K562 (cell line): ENCODE measurements around the gene ZNF385C. TPM values are rescaled to one million over a fixed set of nuclear protein-coding genes. Genes with fewer than 3 reads are reported as not detected.

Experiments used
- ATAC-seq: fragments of 200-7000 bp; cut with Tn5 transposase; 3 replicates; pipeline ENCODE4 v1.9.1; 2020; ENCODE audit warnings: moderate library complexity
- BruUV-seq: library from RNA; stranded (reverse); fragments of 400-500 nt; replicated peaks from 2 replicates; lab custom pipeline; 2021; lab: Mats Ljungman, UMichigan
- CTCF ChIA-PET: fragments of 300-600 bp; formaldehyde crosslinking; extraction: SDS; loops from one replicate; lab custom pipeline; 2021; ENCODE audit warnings: low intra/inter-chr PET ratio; lab: Yijun Ruan, JAX
- POLR2A ChIA-PET: fragments of 300-600, 350-650 bp; sonication (Branson Sonifier 250); formaldehyde crosslinking; extraction: SDS; loops from one replicate; lab custom pipeline; 2021; ENCODE audit warnings: antibody characterized with exemption, inconsistent platforms; lab: Yijun Ruan, JAX
- DNase-seq, 4 experiments: peaks; one replicate each; pipeline versions ENCODE4 v3.0.0 to v3.0.0-alpha.2; 2011 to 2018; ENCODE audit warnings: low spot score in 3 of 4, mixed read lengths in 3 of 4; ENCODE audit errors: extremely low read depth in 1 of 4
- FAIRE-seq: peaks from 2 replicates; lab custom pipeline; 2011; peaks lifted over from hg19 to GRCh38; lab: Jason Lieb, UNC
- H2AFZ ChIP-seq: 2 replicates; pipeline ENCODE4 v1.6.0; 2011; ENCODE audit warnings: low read depth, low read length, control low read depth, inconsistent platforms
- H3K27ac ChIP-seq: fragments of 200-600 bp; 3 replicates; pipeline ENCODE4 v1.8.0; 2011; ENCODE audit warnings: low read depth, mild to moderate bottlenecking, control low read depth, inconsistent platforms, low read length, moderate library complexity, mixed read lengths; ENCODE audit errors: extremely low read depth
- H3K27me3 ChIP-seq, 2 experiments: fragments of 300-600 bp in 1 of 2; 2 replicates in 1 of 2; 3 replicates in 1 of 2; pipeline versions ENCODE4 v1.6.0 to v1.8.0; 2011; ENCODE audit warnings: inconsistent platforms in 2 of 2, low read length in 2 of 2, mild to moderate bottlenecking in 1 of 2, mixed read lengths in 1 of 2, moderate library complexity in 1 of 2; ENCODE audit not compliant: control insufficient read depth in 2 of 2, insufficient read depth in 2 of 2
- H3K36me3 ChIP-seq: fragments of 300-600 bp; 3 replicates; pipeline ENCODE4 v1.8.0; 2011; ENCODE audit warnings: mild to moderate bottlenecking, low read length, inconsistent platforms; ENCODE audit not compliant: control insufficient read depth, insufficient read depth
- H3K4me1 ChIP-seq, 2 experiments: fragments of 200-600 bp in 1 of 2; replicated peaks in 1 of 2; 2 replicates in 1 of 2; 3 replicates in 1 of 2; pipeline versions ENCODE4 v1.5.1 to v1.8.0; 2011; ENCODE audit warnings: inconsistent platforms in 2 of 2, low read length in 2 of 2, mild to moderate bottlenecking in 1 of 2, mixed read lengths in 1 of 2, moderate library complexity in 1 of 2; ENCODE audit not compliant: control insufficient read depth in 2 of 2, insufficient read depth in 2 of 2
- H3K4me2 ChIP-seq: 2 replicates; pipeline ENCODE4 v1.6.1; 2011; ENCODE audit warnings: low read length, control low read depth, inconsistent platforms, mixed read lengths; ENCODE audit not compliant: insufficient read depth
- H3K4me3 ChIP-seq: fragments of 200-600 bp; sonication (generic), shearing (Covaris generic); 2 replicates; pipeline ENCODE4 v1.5.1; 2016; ENCODE audit warnings: control low read depth, inconsistent platforms
- H3K79me2 ChIP-seq: fragments of 200-600 bp; 3 replicates; pipeline ENCODE4 v1.8.0; 2011; ENCODE audit warnings: low read length, inconsistent platforms; ENCODE audit not compliant: control insufficient read depth, insufficient read depth
- H3K9ac ChIP-seq, 2 experiments: 2 replicates each; pipeline versions ENCODE4 v1.6.0 to v1.6.1; 2011; ENCODE audit warnings: low read depth in 2 of 2, low read length in 2 of 2, control low read depth in 1 of 2, inconsistent platforms in 1 of 2, mild to moderate bottlenecking in 1 of 2, mixed read lengths in 1 of 2; ENCODE audit not compliant: insufficient read depth in 1 of 2
- H3K9me1 ChIP-seq: one replicate; pipeline ENCODE4 v1.6.0; 2011; ENCODE audit warnings: inconsistent platforms, mild to moderate bottlenecking, low read length, moderate library complexity; ENCODE audit not compliant: control insufficient read depth, insufficient read depth
- H3K9me3 ChIP-seq: replicated peaks from 2 replicates; pipeline ENCODE4 v1.5.1; 2011; ENCODE audit warnings: low read depth, low read length, inconsistent platforms; ENCODE audit not compliant: control insufficient read depth, insufficient read depth
- H4K20me1 ChIP-seq: replicated peaks from 2 replicates; pipeline ENCODE4 v1.6.1; 2011; ENCODE audit warnings: low read length, inconsistent platforms, mixed read lengths; ENCODE audit not compliant: control insufficient read depth, insufficient read depth
- HOXB6 ChIP-seq: fragments of 250-450 bp; sonication (Bioruptor Pico); IDR thresholded peaks from 2 replicates; pipeline ENCODE4 v1.5.1; 2022; ENCODE audit warnings: mild to moderate bottlenecking, borderline replicate concordance
- RB1 ChIP-seq: fragments of 450-650 bp; IDR thresholded peaks from 2 replicates; pipeline ENCODE4 v1.6.1; 2017; ENCODE audit warnings: low read depth, mild to moderate bottlenecking
- SAFB ChIP-seq: fragments of 200-400 bp; formaldehyde crosslinking; IDR thresholded peaks from 2 replicates; pipeline ENCODE4 v1.6.1; 2017; ENCODE audit warnings: low read depth, low read length, borderline replicate concordance
- SAFB2 ChIP-seq: fragments of 200-400 bp; formaldehyde crosslinking; IDR thresholded peaks from 2 replicates; pipeline ENCODE4 v1.6.1; 2018; ENCODE audit warnings: borderline replicate concordance, low read length, low read depth, moderate library complexity; ENCODE audit not compliant: severe bottlenecking
- ZFP30 ChIP-seq: fragments of 250-450 bp; sonication (Bioruptor Pico); IDR thresholded peaks from 2 replicates; pipeline ENCODE4 v1.8.0; 2022; ENCODE audit warnings: moderate library complexity, mild to moderate bottlenecking, inconsistent platforms, borderline replicate concordance
- WGBS: fragments of 100-300 bp; shearing (Covaris generic); methylation state at CpG from one replicate; pipeline ENCODE4 v1.1.6; 2016; ENCODE audit warnings: low coverage, mixed read lengths; ENCODE audit not compliant: insufficient coverage; ENCODE audit errors: missing lambda C conversion rate; 5-methylcytosine and 5-hydroxymethylcytosine counted together
- in situ Hi-C: fragments of 300-500 bp; cut with MboI; formaldehyde crosslinking; loops from 4 replicates; pipeline ENCODE4 v1.15.0; 2018; ENCODE audit warnings: inconsistent platforms, mixed read lengths
- intact Hi-C: fragments of 100-400 bp; cut with micrococcal nuclease; formaldehyde crosslinking; loops from 2 replicates; pipeline ENCODE4 v1.14.2; 2022
- polyA plus RNA-seq, 8 experiments: library from polyadenylated mRNA; depleted of rRNA in 4 of 8; stranded (reverse) in 5 of 8; unstranded in 3 of 8; fragments of >200 nt; fragmentation: Nextera tagmentation in 2 of 8; fragmentation: Illumina TruSeq in 1 of 8; extraction: Ambion mirVana in 2 of 8; extraction: Trizol in 1 of 8; gene quantifications; 2 replicates each; pipeline versions ENCODE4 v1.2.1 to v1.2.3, GENCODE V29; 2011 to 2014; ENCODE audit warnings: inconsistent platforms in 1 of 8, missing spikeins in 1 of 8
- total RNA-seq, 7 experiments: library from RNA; depleted of rRNA in 6 of 7; stranded (reverse); fragments of >200 nt in 6 of 7; fragmentation: Illumina TruSeq in 2 of 7; extraction: Trizol in 2 of 7; gene quantifications; 2 replicates each; pipeline versions ENCODE4 v1.2.1 to v1.2.3, GENCODE V29; 2011 to 2021; ENCODE audit warnings: low replicate concordance in 1 of 7
- TF ChIP-seq, protein P1 (sequence below): fragments of 450-650 bp; IDR thresholded peaks from 2 replicates; pipeline ENCODE4 v1.6.1; 2016; ENCODE audit warnings: mild to moderate bottlenecking, moderate library complexity

ZNF385C gene
- total and polyA plus RNA-seq, 9 of the 15 experiments (the other 6 are each of a cell fraction or from before 2014, with no cell fraction given) = 0.03 to 0.35 (median 0.18) TPM; not detected in 1

DNA sequence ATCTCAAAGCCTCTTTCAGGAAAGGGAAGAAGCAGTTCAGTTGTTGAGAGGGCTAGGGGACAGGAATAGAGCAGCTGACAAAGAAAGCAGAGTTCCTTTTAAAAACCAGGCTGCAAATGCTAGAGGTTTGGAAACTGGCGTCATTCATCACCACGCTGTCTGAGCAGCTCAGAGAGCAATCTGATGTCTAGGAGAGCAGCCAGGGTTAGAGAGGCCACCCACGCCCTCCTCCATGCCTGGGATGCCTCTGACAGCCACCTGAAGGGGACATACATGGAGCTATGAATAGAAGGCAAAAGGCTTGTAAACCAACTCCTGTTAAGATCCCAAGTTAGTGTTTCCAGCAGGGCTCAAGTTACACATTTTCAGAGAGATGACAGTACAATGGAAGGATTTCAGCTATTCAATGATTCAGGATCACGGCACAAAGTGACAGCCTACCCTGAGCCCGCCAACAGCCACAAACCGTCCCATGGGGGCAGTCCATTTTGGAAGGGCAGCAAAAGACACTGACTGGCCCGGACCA lies 44.2 kb upstream of the ZNF385C start:
- CTCF ChIA-PET = no interaction called here
- WGBS = 92% methylated on average over 7 of the region's 7 CpGs
- Histone ChIP-seq H3K27me3 (no peaks in the 10 kb centered on the region), H4K20me1 (peaks cover 18% of the 10 kb centered on the region; the same call in 1 of the 2 replicates), H3K79me2 (peaks cover 73% of the 10 kb centered on the region), H3K4me2 (no peak overlapping the region), H3K36me3 (peaks cover 70% of the 10 kb centered on the region; the same call in 2 of the 3 replicates), H3K4me3 (no peak overlapping the region), H3K4me1 (0 out of 5 replicates have a peak, but pooled peaks cover 0 to 3% of the 10 kb centered on the region in 2 experiments), H3K9me3 (no peaks in the 10 kb centered on the region), H2AFZ (no peak overlapping the region), H3K27ac (no peak overlapping the region), H3K9me1 (no peaks in the 10 kb centered on the region), H3K9ac (0 out of 4 replicates have a peak overlapping the region, but pooled peaks of 1 of the 2 experiments have one; percentile 54)
- in situ Hi-C loops (no loop called here), intact Hi-C loops (no loop called here)
- ATAC-seq = no peak
- TF ChIP-seq SAFB2 (no peak), HOXB6 (CRISPR knock-in tag) (no peak), RB1 (no peak), ZFP30 (CRISPR knock-in tag) (no peak), SAFB (no peak)
- TF ChIP-seq, protein P1, sequence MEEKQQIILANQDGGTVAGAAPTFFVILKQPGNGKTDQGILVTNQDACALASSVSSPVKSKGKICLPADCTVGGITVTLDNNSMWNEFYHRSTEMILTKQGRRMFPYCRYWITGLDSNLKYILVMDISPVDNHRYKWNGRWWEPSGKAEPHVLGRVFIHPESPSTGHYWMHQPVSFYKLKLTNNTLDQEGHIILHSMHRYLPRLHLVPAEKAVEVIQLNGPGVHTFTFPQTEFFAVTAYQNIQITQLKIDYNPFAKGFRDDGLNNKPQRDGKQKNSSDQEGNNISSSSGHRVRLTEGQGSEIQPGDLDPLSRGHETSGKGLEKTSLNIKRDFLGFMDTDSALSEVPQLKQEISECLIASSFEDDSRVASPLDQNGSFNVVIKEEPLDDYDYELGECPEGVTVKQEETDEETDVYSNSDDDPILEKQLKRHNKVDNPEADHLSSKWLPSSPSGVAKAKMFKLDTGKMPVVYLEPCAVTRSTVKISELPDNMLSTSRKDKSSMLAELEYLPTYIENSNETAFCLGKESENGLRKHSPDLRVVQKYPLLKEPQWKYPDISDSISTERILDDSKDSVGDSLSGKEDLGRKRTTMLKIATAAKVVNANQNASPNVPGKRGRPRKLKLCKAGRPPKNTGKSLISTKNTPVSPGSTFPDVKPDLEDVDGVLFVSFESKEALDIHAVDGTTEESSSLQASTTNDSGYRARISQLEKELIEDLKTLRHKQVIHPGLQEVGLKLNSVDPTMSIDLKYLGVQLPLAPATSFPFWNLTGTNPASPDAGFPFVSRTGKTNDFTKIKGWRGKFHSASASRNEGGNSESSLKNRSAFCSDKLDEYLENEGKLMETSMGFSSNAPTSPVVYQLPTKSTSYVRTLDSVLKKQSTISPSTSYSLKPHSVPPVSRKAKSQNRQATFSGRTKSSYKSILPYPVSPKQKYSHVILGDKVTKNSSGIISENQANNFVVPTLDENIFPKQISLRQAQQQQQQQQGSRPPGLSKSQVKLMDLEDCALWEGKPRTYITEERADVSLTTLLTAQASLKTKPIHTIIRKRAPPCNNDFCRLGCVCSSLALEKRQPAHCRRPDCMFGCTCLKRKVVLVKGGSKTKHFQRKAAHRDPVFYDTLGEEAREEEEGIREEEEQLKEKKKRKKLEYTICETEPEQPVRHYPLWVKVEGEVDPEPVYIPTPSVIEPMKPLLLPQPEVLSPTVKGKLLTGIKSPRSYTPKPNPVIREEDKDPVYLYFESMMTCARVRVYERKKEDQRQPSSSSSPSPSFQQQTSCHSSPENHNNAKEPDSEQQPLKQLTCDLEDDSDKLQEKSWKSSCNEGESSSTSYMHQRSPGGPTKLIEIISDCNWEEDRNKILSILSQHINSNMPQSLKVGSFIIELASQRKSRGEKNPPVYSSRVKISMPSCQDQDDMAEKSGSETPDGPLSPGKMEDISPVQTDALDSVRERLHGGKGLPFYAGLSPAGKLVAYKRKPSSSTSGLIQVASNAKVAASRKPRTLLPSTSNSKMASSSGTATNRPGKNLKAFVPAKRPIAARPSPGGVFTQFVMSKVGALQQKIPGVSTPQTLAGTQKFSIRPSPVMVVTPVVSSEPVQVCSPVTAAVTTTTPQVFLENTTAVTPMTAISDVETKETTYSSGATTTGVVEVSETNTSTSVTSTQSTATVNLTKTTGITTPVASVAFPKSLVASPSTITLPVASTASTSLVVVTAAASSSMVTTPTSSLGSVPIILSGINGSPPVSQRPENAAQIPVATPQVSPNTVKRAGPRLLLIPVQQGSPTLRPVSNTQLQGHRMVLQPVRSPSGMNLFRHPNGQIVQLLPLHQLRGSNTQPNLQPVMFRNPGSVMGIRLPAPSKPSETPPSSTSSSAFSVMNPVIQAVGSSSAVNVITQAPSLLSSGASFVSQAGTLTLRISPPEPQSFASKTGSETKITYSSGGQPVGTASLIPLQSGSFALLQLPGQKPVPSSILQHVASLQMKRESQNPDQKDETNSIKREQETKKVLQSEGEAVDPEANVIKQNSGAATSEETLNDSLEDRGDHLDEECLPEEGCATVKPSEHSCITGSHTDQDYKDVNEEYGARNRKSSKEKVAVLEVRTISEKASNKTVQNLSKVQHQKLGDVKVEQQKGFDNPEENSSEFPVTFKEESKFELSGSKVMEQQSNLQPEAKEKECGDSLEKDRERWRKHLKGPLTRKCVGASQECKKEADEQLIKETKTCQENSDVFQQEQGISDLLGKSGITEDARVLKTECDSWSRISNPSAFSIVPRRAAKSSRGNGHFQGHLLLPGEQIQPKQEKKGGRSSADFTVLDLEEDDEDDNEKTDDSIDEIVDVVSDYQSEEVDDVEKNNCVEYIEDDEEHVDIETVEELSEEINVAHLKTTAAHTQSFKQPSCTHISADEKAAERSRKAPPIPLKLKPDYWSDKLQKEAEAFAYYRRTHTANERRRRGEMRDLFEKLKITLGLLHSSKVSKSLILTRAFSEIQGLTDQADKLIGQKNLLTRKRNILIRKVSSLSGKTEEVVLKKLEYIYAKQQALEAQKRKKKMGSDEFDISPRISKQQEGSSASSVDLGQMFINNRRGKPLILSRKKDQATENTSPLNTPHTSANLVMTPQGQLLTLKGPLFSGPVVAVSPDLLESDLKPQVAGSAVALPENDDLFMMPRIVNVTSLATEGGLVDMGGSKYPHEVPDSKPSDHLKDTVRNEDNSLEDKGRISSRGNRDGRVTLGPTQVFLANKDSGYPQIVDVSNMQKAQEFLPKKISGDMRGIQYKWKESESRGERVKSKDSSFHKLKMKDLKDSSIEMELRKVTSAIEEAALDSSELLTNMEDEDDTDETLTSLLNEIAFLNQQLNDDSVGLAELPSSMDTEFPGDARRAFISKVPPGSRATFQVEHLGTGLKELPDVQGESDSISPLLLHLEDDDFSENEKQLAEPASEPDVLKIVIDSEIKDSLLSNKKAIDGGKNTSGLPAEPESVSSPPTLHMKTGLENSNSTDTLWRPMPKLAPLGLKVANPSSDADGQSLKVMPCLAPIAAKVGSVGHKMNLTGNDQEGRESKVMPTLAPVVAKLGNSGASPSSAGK = no peak
- no TSS peak for BruUV-seq
- DNase-seq = no peak
- POLR2A ChIA-PET = interaction anchor here (0.6 to 1.6 kb wide), 5 partner anchors 9 to 111 kb away, joined by 3 to 6 read pairs (median 3); partner anchors contain the start of gene GHDC
- FAIRE-seq = no peak
